HepG2 (cell line): Measurements from ENCODE around the gene ERV3-1. TPM values are rescaled to one million over a fixed set of nuclear protein-coding genes. Genes with fewer than 3 reads are reported as not detected.
A peak's percentile ranks its signal among the peaks of the same experiment; 100 is the strongest.

Source experiments
- ASH2L ChIP-seq: fragments of 300-600, 200-600 bp; sonication (generic); IDR thresholded peaks from 2 replicates; pipeline ENCODE4 v1.7.0; 2017; ENCODE audit warnings: low read depth, mild to moderate bottlenecking, moderate library complexity, mixed read lengths, low read length; ENCODE audit not compliant: insufficient read length
- CCAR2 ChIP-seq: fragments of 200-400 bp; formaldehyde crosslinking; optimal IDR thresholded peaks from 2 replicates; pipeline ENCODE3; 2018; ENCODE audit warnings: low read depth, mild to moderate bottlenecking, low read length, moderate library complexity
- ELF1 ChIP-seq: sonication (generic); formaldehyde crosslinking; IDR thresholded peaks from 2 replicates; pipeline ENCODE4 v1.4.0; 2020; ENCODE audit warnings: missing genetic modification reagents
- FOXA3 ChIP-seq: IDR thresholded peaks from 2 replicates; pipeline ENCODE4 v1.6.1; 2016; ENCODE audit warnings: missing genetic modification reagents, missing compliant biosample characterization
- MIER2 ChIP-seq: IDR thresholded peaks from 2 replicates; pipeline ENCODE4 v1.6.1; 2016; ENCODE audit warnings: missing biosample characterization, missing genetic modification reagents
- MXI1 ChIP-seq: IDR thresholded peaks from 3 replicates; pipeline ENCODE4 v1.6.1; 2012; ENCODE audit warnings: low read depth, low read length, inconsistent platforms, borderline replicate concordance
- NONO ChIP-seq, 2 experiments: fragments of 450-650 bp in 1 of 2; sonication (generic) in 1 of 2; formaldehyde crosslinking in 1 of 2; IDR thresholded peaks in 1 of 2; conservative IDR thresholded peaks in 1 of 2; 2 replicates each; pipeline versions ENCODE4 v1.6.1 to v1.8.0; 2017 to 2022; ENCODE audit warnings: mild to moderate bottlenecking in 1 of 2, missing genetic modification reagents in 1 of 2, moderate library complexity in 1 of 2
- PITX1 ChIP-seq: sonication (generic); formaldehyde crosslinking; IDR thresholded peaks from 2 replicates; pipeline ENCODE4 v1.5.1; 2020; ENCODE audit warnings: mild to moderate bottlenecking, missing genetic modification reagents
- RARA ChIP-seq: IDR thresholded peaks from 2 replicates; pipeline ENCODE4 v1.6.1; 2016; ENCODE audit warnings: missing genetic modification reagents, missing compliant biosample characterization
- SIN3A ChIP-seq: IDR thresholded peaks from 2 replicates; pipeline ENCODE4 v1.6.1; 2011; ENCODE audit warnings: low read depth, mild to moderate bottlenecking, control low read depth, low read length, borderline replicate concordance
- YEATS2 ChIP-seq: sonication (generic); formaldehyde crosslinking; IDR thresholded peaks from 2 replicates; pipeline ENCODE4 v1.4.0; 2020; ENCODE audit warnings: missing genetic modification reagents, borderline replicate concordance
- ZFY ChIP-seq: sonication (generic); formaldehyde crosslinking; IDR thresholded peaks from 2 replicates; pipeline ENCODE4 v1.4.0; 2020; ENCODE audit warnings: missing genetic modification reagents
- ZNF83 ChIP-seq: sonication (generic); formaldehyde crosslinking; IDR thresholded peaks from 2 replicates; pipeline ENCODE4 v1.4.0; 2020; ENCODE audit warnings: missing genetic modification reagents, mild to moderate bottlenecking, borderline replicate concordance
- ZSCAN29 ChIP-seq: sonication (generic); formaldehyde crosslinking; conservative IDR thresholded peaks from 2 replicates; pipeline ENCODE4 v1.4.0; 2020; ENCODE audit warnings: mild to moderate bottlenecking, missing genetic modification reagents
- polyA plus RNA-seq, 8 experiments: library from polyadenylated mRNA; depleted of rRNA in 3 of 8; stranded (reverse) in 7 of 8; unstranded in 1 of 8; fragments of >200 nt; fragmentation: Illumina TruSeq in 4 of 8; extraction: Trizol in 4 of 8; gene quantifications; 2 replicates each; pipeline versions ENCODE4 v1.2.1 to v1.2.3, GENCODE V29; 2011 to 2016; ENCODE audit warnings: low read depth in 4 of 8, missing spikeins in 1 of 8, mixed read lengths in 1 of 8; ENCODE audit not compliant: insufficient read depth in 1 of 8
- total RNA-seq, 5 experiments: library from RNA; depleted of rRNA; stranded (reverse); fragments of >200 nt; fragmentation: Illumina TruSeq; extraction: Trizol; gene quantifications; 2 replicates each; pipeline ENCODE4 v1.2.3, GENCODE V29; 2016; ENCODE audit warnings: low read depth in 1 of 5
- TF ChIP-seq, protein P1 (sequence below): sonication (generic); formaldehyde crosslinking; IDR thresholded peaks from 2 replicates; pipeline ENCODE4 v1.5.0; 2020; ENCODE audit warnings: missing genetic modification reagents
- TF ChIP-seq, protein P2 (sequence below): IDR thresholded peaks from 2 replicates; pipeline ENCODE4 v1.6.1; 2018; ENCODE audit warnings: missing genetic modification reagents
- TF ChIP-seq, protein P3 (sequence below): IDR thresholded peaks from 2 replicates; pipeline ENCODE4 v1.6.1; 2012; ENCODE audit warnings: inconsistent platforms
- TF ChIP-seq, protein P4 (sequence below), 2 experiments: sonication (generic) in 1 of 2; formaldehyde crosslinking in 1 of 2; IDR thresholded peaks; 2 replicates each; pipeline versions ENCODE4 v1.4.0 to v1.6.1; 2018 to 2020; ENCODE audit warnings: missing genetic modification reagents in 2 of 2, borderline replicate concordance in 1 of 2, low read depth in 1 of 2, mild to moderate bottlenecking in 1 of 2, missing biosample characterization in 1 of 2
- TF ChIP-seq, protein P5 (sequence below): sonication (generic); formaldehyde crosslinking; IDR thresholded peaks from 2 replicates; pipeline ENCODE4 v1.4.0; 2020; ENCODE audit warnings: missing genetic modification reagents, mild to moderate bottlenecking, borderline replicate concordance
- TF ChIP-seq, protein P6 (sequence below): sonication (generic); formaldehyde crosslinking; IDR thresholded peaks from 2 replicates; pipeline ENCODE4 v1.5.1; 2020; ENCODE audit warnings: missing genetic modification reagents, mild to moderate bottlenecking, borderline replicate concordance

Gene ERV3-1
- total and polyA plus RNA-seq, 2 of the 13 experiments (the other 11 are each of a cell fraction or from before 2014, with no cell fraction given): 20.4 to 86.3 TPM

DNA sequence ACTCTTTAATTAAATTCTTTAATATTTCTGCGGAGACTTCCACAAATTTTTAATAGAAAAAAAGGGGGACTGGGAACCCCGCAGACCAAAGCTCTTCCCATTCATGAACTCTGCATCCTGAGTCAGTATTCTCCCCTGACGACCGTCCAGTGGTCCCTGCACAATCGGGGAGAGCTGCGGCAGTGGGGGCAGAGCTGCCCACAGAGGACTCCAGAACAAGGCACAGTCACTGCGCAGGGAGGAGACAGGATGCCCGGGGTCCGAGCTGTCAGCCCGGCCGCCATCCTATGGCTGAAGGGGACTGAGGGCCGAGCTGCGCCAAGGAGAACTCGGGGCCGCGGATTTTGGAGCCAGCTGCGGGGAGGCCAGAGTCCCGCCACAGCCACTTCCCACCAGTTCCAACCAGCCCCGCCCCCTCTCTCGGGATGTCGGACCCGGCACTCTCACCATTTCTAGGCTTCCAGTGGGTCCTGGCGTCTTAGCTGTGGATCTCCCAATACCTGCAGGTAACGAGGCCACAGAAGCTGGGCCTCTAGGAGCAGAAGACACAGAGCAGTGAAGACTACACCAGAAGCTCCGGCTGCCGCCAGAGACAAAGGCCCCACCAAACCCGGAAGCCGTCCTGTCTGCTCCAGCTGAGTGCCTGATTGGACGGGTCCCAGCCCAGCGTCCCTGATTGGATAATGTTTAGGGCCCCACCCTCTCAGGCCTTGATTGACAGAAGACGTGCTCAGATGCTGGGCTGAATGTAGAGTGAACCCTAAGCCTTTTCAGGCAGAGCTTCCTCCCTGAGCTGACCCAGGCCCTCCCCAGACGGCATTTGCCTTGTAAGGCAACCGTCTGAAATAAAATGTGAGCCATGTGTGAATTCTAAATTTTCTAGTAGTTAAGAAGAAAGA, at the start of gene ERV3-1 (continued):
- TF ChIP-seq, protein P1, sequence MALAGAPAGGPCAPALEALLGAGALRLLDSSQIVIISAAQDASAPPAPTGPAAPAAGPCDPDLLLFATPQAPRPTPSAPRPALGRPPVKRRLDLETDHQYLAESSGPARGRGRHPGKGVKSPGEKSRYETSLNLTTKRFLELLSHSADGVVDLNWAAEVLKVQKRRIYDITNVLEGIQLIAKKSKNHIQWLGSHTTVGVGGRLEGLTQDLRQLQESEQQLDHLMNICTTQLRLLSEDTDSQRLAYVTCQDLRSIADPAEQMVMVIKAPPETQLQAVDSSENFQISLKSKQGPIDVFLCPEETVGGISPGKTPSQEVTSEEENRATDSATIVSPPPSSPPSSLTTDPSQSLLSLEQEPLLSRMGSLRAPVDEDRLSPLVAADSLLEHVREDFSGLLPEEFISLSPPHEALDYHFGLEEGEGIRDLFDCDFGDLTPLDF (CRISPR knock-in tag): 0 out of 2 replicates have a peak, but pooled peaks have one; percentile 34
- peak; percentile 60; the same call in 1 of the 2 replicates for TF ChIP-seq PITX1 (CRISPR knock-in tag)
- no peak for TF ChIP-seq ZSCAN29 (CRISPR knock-in tag)
- peak; percentile 98 for TF ChIP-seq ELF1 (CRISPR knock-in tag)
- TF ChIP-seq YEATS2: 0 out of 2 replicates have a peak, but pooled peaks have one; percentile 39
- TF ChIP-seq FOXA3 (CRISPR knock-in tag): 0 out of 2 replicates have a peak, but pooled peaks have one; percentile 13
- TF ChIP-seq, protein P2, sequence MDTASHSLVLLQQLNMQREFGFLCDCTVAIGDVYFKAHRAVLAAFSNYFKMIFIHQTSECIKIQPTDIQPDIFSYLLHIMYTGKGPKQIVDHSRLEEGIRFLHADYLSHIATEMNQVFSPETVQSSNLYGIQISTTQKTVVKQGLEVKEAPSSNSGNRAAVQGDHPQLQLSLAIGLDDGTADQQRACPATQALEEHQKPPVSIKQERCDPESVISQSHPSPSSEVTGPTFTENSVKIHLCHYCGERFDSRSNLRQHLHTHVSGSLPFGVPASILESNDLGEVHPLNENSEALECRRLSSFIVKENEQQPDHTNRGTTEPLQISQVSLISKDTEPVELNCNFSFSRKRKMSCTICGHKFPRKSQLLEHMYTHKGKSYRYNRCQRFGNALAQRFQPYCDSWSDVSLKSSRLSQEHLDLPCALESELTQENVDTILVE (CRISPR knock-in tag): 0 out of 2 replicates have a peak, but pooled peaks have one; percentile 47
- TF ChIP-seq, protein P3, sequence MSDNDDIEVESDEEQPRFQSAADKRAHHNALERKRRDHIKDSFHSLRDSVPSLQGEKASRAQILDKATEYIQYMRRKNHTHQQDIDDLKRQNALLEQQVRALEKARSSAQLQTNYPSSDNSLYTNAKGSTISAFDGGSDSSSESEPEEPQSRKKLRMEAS: peak; percentile 36; the same call in 1 of the 2 replicates
- TF ChIP-seq NONO (IDR thresholded peaks at IDR 0.05): no peak
- peak; percentile 78 for TF ChIP-seq NONO (CRISPR knock-in tag; conservative IDR thresholded peaks at IDR 0.05)
- TF ChIP-seq CCAR2: no peak
- TF ChIP-seq, protein P4, sequence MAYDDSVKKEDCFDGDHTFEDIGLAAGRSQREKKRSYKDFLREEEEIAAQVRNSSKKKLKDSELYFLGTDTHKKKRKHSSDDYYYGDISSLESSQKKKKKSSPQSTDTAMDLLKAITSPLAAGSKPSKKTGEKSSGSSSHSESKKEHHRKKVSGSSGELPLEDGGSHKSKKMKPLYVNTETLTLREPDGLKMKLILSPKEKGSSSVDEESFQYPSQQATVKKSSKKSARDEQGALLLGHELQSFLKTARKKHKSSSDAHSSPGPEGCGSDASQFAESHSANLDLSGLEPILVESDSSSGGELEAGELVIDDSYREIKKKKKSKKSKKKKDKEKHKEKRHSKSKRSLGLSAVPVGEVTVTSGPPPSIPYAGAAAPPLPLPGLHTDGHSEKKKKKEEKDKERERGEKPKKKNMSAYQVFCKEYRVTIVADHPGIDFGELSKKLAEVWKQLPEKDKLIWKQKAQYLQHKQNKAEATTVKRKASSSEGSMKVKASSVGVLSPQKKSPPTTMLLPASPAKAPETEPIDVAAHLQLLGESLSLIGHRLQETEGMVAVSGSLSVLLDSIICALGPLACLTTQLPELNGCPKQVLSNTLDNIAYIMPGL (CRISPR knock-in tag; IDR thresholded peaks at IDR 0.05; ENCODE audit: borderline replicate concordance in 1 of 2, low read depth in 1 of 2): peak in 1 of 2 experiments; percentile 53; a peak in 2 of 4 replicates
- 0 out of 2 replicates have a peak, but pooled peaks have one; percentile 30 for TF ChIP-seq ZNF83 (CRISPR knock-in tag)
- peak; percentile 92 for TF ChIP-seq ZFY (CRISPR knock-in tag)
- TF ChIP-seq ASH2L: peak; percentile 52
- TF ChIP-seq MXI1: peak; percentile 33; the same call in 1 of the 3 replicates
- no peak; the same call in 1 of the 2 replicates for TF ChIP-seq MIER2
- TF ChIP-seq, protein P5, sequence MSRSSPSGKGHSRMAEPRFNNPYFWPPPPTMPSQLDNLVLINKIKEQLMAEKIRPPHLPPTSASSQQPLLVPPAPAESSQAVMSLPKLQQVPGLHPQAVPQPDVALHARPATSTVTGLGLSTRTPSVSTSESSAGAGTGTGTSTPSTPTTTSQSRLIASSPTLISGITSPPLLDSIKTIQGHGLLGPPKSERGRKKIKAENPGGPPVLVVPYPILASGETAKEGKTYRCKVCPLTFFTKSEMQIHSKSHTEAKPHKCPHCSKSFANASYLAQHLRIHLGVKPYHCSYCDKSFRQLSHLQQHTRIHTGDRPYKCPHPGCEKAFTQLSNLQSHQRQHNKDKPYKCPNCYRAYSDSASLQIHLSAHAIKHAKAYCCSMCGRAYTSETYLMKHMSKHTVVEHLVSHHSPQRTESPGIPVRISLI (CRISPR knock-in tag): peak; percentile 35; the same call in 1 of the 2 replicates
- peak; percentile 93; the same call in 1 of the 2 replicates for TF ChIP-seq SIN3A
- TF ChIP-seq, protein P6, sequence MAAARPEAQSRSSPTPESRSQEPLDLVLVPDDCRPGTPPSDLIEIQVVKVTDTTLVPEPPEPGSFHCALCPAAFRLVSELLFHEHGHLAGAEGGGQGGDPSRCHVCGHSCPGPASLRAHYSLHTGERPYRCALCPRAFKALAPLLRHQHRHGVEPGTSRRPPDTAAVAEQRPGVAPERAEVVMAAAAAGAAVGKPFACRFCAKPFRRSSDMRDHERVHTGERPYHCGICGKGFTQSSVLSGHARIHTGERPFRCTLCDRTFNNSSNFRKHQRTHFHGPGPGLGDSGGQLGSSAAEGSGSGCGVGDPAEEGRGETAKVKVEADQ (CRISPR knock-in tag): peak; percentile 48; the same call in 1 of the 2 replicates
- 0 out of 2 replicates have a peak, but pooled peaks have one; percentile 2 for TF ChIP-seq RARA (CRISPR knock-in tag)
